Measurements from ENCODE around the gene ZWILCH.
"Not testable (repeated sequence)": the region's sequence is repeated elsewhere in the genome, so short reads cannot be mapped to it uniquely, and the experiment has no call there.

The ZWILCH gene

DNA sequence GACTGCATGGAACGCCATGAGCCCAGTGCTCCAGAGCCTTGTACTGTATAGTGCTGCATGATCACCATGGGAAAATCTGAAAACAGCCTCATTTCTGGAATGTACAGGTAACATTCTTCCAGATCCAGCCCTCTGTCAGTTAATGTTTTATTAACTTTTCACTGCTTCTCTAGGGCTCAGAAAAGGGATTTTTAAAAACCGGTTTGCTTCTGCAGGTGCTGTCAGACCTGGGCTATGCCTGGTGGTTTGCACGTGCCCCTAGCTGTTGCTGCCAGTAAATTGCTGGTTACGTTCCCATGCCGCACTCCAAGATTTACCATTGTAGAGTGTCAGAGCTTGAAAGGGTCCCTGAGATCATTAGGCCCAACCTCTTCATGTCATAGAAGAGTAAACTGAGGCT is 16.6 kb upstream of the ZWILCH start:
- no peak for DNase-seq (ENCODE audit: low read depth in 2 of 2)

GRCh38 chr15:66489179-66489791 is 15.8 kb upstream of the ZWILCH start:
- DNase-seq (ENCODE audit: low read depth in 2 of 2) = no peak

DNA sequence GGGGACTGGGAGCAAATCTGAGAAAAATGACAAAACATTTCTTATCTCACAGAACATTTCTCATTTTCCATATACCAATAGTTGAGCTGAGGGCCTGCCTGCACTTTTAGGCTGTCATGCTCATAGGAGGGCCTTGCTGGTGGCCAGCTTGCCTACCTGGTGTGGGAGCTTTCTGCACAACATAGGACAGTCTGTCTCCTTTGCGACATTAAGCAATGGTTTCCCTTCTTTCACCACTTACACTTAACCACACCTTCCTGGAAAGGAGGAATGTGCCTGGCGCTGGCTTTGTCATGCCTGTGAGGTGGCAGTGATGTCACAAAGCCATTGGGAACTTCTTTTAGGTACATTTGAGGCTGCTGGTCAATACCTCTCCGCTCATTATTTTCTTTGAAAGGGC is 13.3 kb upstream of the ZWILCH start:
- no peak for DNase-seq (ENCODE audit: low read depth in 2 of 2)

- DNase-seq (ENCODE audit: low read depth in 2 of 2) = no peak
Observed at GRCh38 chr15:66494262-66494661, 10.9 kb upstream of the ZWILCH start.

DNA sequence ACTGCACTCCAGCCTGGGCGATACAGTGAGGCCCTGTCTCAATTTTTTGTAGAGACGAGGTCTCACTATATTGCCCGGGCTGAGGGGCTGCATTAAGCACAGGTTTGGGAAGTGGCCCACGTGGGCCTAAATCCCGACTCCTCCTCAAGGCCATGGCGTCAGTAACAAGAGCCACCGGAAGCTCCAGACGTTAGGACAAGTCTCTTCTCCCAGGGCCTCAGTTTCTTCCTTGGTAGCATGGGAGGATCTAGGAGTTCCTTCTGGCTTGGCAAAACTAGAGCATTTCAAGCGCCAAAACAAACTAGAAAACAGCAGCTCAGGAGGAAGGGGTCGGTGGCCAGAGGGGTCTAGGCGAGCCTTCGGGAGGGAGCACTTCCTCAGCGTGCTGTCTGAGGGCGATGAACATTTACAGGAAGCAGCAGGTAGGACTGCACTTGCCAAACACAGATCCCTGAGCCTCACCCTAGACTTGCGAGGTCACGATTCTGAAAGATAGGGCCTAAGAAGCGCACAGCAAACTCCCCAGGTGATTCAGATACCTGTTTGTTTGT is 8.1 kb upstream of the ZWILCH start:
- no peak for DNase-seq (ENCODE audit: low read depth in 2 of 2)

GRCh38 chr15:66497502-66498455 is 7.3 kb upstream of the ZWILCH start, which contains the start of gene SNAPC5:
Gene SNAPC5, minus strand, starts transcription at chr15:66497762. Its CDS starts 31 bp downstream, at chr15:66497731.
- peak; percentile 92 to 98 for DNase-seq (ENCODE audit: low read depth in 2 of 2)

DNA sequence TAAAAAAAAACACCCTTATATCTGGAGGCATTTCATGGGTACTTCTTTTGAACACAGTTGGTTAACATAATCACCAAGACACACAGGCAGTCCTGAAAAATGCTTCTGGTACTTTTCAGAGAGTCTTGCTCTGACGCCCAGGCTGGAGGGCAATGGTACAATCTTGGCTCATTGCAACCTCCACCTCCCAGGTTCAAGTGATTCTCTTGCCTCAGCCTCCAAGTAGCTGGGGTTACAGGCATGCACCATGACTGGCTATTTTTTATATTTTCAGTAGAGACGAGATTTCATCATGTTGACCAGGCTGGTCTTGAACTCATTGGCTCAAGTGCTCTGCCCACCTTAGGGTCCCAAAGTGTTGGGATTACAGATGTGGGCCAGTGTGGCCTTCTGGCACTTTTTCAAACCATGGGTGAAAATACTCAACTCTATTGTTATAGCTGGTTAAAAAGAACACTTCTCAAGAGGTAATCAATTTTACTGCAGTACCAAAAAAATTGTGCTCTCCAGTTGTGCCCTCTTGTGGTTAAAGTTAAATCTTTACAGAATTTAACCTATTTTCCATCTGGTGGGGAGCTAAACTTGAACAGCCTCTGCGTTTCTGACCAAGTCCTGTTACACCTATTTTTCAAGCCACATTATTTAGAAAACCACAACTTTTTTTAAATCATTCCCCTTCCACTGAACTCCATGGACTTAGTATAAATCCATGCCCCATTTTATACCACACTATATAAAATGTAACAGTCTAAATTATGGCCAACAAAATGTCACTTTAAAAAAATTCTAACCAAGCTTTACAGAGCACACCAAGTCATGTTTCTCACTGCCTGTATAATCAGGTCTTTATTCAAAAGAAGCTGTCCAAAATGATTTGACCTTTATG is 6.4 kb upstream of the ZWILCH start:
- no peak for DNase-seq (ENCODE audit: low read depth in 2 of 2)

GRCh38 chr15:66500346-66500745 is 4.8 kb upstream of the ZWILCH start:
- DNase-seq (ENCODE audit: low read depth in 2 of 2) = not testable (repeated sequence)

DNA sequence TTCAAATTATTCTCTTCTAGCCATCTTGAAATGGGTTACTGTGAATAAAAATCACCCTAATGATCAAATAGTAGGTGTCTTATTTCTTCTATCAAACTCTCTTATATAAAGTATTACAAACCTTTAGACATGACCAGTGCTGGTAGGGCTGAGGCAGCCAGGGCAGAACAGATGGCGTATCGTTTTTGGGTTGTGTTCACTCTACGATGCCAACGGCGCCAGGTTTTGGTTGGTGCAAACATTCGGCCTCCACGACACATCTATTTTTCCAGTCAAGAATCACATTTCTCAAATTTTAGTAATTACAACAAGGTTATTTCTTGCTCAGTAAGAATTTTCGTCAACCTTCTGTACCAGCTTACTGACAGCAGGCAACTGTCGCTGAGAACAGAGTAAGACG is 2.6 kb upstream of the ZWILCH start:
- no peak for DNase-seq (ENCODE audit: low read depth in 2 of 2)

DNA sequence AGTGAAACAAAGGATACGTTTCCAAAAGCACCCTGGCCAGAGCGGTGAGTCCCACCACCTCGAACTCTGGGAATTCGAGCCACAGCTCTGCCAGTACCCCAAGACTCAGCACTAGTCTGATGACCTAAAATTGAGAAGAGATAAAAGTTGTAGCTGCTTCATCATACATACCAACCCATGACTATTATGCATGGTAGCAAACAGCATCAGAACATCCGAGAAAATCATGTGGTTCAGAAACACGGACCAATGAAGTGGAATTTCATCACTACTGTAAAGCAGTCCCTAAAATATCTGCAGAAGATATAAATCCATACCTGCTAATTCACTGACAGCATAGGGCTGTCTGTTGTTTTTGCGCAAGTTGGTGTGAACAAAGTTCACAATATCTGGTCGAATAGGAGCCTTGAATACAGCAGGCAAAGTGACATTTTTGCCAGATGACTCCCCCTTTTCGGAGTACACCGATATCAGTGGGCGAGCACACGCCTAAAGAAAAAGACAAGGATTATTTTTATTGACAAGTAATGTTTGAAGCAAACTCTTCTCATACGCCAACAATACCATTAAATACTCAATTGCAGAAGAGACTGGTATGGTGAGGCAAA is 2.0 kb upstream of the ZWILCH start:
- not testable (repeated sequence) for DNase-seq (ENCODE audit: low read depth in 2 of 2)

DNA sequence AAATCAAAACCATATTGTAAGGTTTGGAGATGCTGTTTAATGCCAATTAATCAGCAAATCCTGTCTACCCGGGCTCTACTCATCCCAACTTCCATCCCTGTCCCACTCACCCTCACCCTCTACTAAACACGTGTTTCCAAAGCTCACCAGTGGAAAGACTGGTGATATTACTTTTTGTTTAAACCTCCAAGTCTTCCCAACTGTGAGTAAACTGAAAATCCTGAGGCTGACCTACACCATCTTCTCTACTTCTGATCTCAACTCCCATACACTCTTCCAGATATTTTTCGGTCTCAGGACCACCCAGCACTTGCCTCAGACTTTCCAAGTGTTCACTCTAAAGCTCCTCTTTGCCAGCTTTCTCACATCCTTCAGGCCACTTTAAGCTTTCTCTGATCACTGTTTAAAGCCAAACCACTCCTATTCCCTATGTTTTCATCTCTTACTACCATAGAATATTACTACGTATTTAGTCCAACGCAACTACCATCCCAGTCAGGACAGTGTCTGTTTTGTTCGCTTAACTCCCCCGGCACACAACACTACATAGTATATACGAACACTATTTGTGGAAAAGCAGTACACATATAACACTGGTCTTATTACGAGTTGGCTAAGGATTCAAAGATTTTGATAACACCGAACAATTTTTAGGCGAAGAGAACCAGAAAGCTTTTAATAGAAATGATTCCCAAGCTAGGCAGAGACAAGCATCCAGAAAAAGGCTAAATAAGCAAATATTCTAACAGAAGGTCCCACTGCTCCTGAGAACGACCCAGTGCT is 1.2 kb upstream of the ZWILCH start:
- no peak for DNase-seq (ENCODE audit: low read depth in 2 of 2)

DNA sequence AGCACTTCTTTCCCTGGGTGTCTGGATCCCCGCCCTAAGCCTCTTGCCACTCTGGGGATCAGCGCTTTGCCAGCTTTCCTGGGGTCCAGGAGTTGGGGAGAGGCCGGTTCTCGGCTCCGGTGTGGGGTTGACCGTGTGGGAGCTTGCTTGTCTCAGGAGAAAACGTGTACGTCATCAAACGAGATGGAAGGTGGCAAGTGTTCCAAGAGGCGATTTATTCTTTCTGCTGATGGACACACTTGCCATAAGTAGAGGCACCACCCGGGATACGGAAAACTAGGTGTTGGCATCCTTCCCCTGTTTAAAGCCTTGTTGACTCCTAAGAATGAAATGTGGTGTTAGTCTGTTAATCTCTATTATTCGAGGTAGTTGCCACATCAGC is 295 bp downstream of the ZWILCH start:
- no peak for DNase-seq (ENCODE audit: low read depth in 2 of 2)

DNA sequence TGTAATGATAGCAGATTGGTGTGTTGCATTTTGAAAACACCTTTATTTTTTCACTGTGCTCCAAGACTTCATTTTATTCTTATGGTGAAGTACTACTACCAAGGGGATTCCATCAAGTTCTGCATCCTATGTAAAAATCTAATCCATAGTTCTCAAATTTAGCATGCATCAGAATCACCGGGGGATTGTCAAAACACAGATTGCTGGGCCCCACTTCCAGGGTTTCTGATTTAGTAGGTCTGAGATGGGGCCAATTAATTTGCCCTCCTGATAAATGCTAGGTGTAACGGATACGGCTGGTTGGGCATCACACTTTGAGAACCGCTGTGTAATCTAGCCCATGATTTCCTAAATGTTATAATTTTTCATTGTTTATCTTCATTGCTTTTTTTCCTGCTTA is 692 bp downstream of the ZWILCH start:
- DNase-seq (ENCODE audit: low read depth in 2 of 2) = no peak

DNA sequence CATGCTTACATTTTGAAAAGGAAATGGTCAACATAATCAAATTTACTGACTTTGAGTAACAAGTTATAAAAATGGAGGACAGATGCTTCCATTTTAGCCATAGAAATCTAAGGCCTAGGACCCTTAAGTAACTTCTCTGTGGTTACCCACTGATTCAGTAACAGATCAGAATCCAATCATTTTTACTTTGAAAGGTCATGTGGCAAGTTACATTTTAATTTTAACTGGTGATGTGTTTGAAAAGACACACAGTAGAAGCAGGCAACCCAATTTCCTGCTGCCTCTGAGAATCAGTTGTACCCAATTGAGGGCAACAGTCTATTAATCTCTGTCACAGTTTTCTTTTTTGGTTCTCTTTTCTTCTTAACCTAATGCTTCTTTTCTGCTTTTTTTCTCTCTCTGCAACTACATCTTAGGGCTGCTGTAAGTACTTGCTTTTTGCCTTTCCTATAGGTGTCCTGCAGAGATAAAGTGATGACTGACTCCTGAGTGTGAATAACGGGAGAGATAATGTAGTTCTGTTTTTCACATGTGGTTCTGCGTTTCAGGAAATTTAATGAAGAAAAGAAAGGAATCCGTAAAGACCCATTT is 3.3 kb downstream of the ZWILCH start:
- no peak for DNase-seq (ENCODE audit: low read depth in 2 of 2)

DNA sequence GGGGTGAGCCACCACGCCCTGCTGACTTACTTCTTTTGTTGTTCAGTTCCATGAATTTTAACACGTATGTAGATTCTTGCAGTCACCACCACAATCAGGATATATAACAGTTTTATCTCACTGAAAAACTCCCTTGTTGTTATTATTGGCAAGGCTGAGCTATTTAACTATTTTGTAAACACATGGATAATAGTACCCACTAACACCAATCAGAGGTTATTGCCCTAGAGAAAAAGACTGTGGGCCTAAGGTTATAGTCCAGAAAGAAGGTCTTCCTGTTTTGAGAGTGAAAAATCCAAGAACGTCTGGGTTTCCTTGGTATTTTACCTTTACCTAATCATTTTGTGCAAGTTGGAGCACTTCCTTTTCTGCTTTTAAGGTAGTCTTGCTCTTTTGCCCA is 9.5 kb downstream of the ZWILCH start:
- DNase-seq (ENCODE audit: low read depth in 2 of 2) = no peak

GRCh38 chr15:66515901-66516322 is 10.8 kb downstream of the ZWILCH start:
- no peak for DNase-seq (ENCODE audit: low read depth in 2 of 2)

DNA sequence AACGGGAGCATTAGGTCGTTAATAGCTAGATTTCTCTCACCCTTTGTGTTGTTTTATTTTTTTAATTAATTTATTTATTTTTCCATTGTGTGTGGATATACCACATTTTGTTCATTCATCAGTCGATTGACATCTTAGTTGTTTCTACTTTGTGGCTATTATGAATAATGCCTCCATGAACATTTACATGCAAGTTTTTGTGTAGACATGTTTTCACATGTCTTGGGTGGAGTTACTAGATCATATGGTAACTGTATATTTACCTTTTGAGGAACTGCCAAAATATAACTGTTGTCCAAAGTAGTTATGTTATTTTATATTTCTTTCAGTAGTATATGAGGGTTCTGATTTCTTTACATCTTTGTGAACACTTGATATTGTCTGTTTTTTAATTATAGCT is 18.8 kb downstream of the ZWILCH start:
- DNase-seq (ENCODE audit: low read depth in 2 of 2) = no peak

DNA sequence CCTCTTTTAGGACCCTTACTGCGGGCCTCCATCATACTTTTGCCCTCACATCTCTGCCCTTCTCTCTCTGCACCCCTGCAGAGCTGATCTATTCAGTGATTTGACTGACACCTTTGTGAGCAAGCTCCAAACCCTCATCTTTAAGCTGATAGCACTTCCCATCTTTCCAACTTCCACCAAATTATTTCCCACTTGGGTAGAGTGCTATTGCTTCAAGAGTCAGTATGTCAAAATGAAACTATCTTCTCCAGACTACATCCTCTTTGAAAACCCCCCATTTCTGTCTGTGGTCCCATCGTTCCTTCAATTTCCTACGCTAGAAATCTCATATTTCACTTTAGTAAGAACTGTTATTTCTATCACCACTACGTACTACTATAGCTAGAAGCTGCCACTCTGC is 19.7 kb downstream of the ZWILCH start:
- no peak for DNase-seq (ENCODE audit: low read depth in 2 of 2)

DNA sequence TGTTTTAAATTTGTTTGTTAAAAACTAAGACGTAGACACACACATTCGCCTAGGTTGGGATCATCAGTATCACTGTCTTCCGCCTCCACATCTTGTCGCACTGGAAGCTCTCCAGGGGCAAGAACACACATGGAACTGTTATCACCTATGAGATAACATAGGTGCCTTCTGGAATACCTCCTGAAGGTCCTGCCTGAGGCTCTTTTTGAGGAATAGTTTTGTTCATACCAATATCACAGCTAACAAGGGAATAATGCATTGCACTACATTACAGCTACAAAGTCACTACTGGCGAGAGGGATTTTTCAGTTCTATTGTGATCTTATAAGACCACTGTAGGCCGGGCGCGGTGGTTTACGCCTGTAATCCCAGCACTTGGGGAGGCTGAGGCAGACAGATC is 29.9 kb downstream of the ZWILCH start:
- no peak for DNase-seq (ENCODE audit: low read depth in 2 of 2)

- DNase-seq (ENCODE audit: low read depth in 2 of 2) = no peak
Observed at GRCh38 chr15:66542896-66543295, 37.8 kb downstream of the ZWILCH start.

All from stimulated activated CD4-positive, alpha-beta T cell treated with anti-CD3 and anti-CD28 coated beads, Interleukin-1b, Interleukin-23, amount 100 ng/mL, for 1 hour (primary cell).